GM12892 (cell line): ENCODE results near the gene LYPD8. TPM values are rescaled to one million over a fixed set of nuclear protein-coding genes. Genes with fewer than 3 reads are reported as not detected.
"Not testable (repeated sequence)": the region's sequence is repeated elsewhere in the genome, so short reads cannot be mapped to it uniquely, and the experiment has no call there.

Source experiments
- DNase-seq: peaks from one replicate; pipeline ENCODE4 v3.0.0; 2011; ENCODE audit not compliant: insufficient read length
- FAIRE-seq: peaks from 2 replicates; lab custom pipeline; 2011; peaks lifted over from hg19 to GRCh38; lab: Jason Lieb, UNC
- POLR2A ChIP-seq: IDR thresholded peaks from 2 replicates; pipeline ENCODE4 v1.6.1; 2011; ENCODE audit warnings: low read depth, low read length, control low read depth
- POLR2AphosphoS5 ChIP-seq: IDR thresholded peaks from 2 replicates; pipeline ENCODE4 v1.6.1; 2011; ENCODE audit warnings: low read depth, low read length, control low read depth
- TAF1 ChIP-seq: IDR thresholded peaks from 2 replicates; pipeline ENCODE4 v1.6.1; 2011; ENCODE audit warnings: low read depth, mild to moderate bottlenecking, control low read depth, low read length, borderline replicate concordance
- polyA plus RNA-seq: library from polyadenylated mRNA; unstranded; fragments of >200 nt; gene quantifications from one replicate; pipeline ENCODE4 v1.2.1, GENCODE V29; 2012; ENCODE audit warnings: missing spikeins, inconsistent platforms; ENCODE audit not compliant: missing spikeins

LYPD8 gene
- polyA plus RNA-seq = not detected

- no peak for FAIRE-seq
- DNase-seq = no peak
- TF ChIP-seq POLR2A (no peak), TAF1 (no peak), POLR2AphosphoS5 (no peak)
These were observed at the start of gene LYPD8 for GRCh38 chr1:248755517-248755916. Gene LYPD8 (minus strand): TSS chr1:248755759. CDS start chr1:248751081, 4,678 bp downstream.

GRCh38 chr1:248804771-248805681, 49.5 kb upstream of the LYPD8 start:
- peak; percentile 74 for FAIRE-seq
- DNase-seq = peak; percentile 48
- TF ChIP-seq TAF1 (no peak), POLR2AphosphoS5 (peak; percentile 55), POLR2A (no peak; the same call in 1 of the 2 replicates)

GRCh38 chr1:248803501-248803900, 47.9 kb upstream of the LYPD8 start:
- FAIRE-seq = not testable (repeated sequence)

GRCh38 chr1:248802454-248802853, 46.9 kb upstream of the LYPD8 start:
- DNase-seq (no peak), FAIRE-seq (no peak)
- no peak for TF ChIP-seq POLR2AphosphoS5
- no peak for TF ChIP-seq POLR2A
- TF ChIP-seq TAF1 = no peak

More at GRCh38 chr1:248803501-248803900, 47.9 kb upstream of the LYPD8 start:
- not testable (repeated sequence) for DNase-seq

GRCh38 chr1:248800459-248800858, 44.9 kb upstream of the LYPD8 start:
- TF ChIP-seq TAF1 (no peak), POLR2A (no peak), POLR2AphosphoS5 (no peak)
- DNase-seq (no peak), FAIRE-seq (no peak)

GRCh38 chr1:248798791-248799190, 43.2 kb upstream of the LYPD8 start:
- no peak for TF ChIP-seq POLR2A
- no peak for TF ChIP-seq TAF1
- TF ChIP-seq POLR2AphosphoS5 = no peak
- FAIRE-seq (no peak), DNase-seq (no peak)

GRCh38 chr1:248794663-248795062, 39.1 kb upstream of the LYPD8 start:
- not testable (repeated sequence) for DNase-seq, FAIRE-seq

GRCh38 chr1:248793592-248793991, 38.0 kb upstream of the LYPD8 start:
- FAIRE-seq (no peak), DNase-seq (no peak)
- TF ChIP-seq POLR2A = no peak
- no peak for TF ChIP-seq POLR2AphosphoS5
- no peak for TF ChIP-seq TAF1

- DNase-seq (no peak), FAIRE-seq (no peak)
These were observed 36.8 kb upstream of the LYPD8 start for GRCh38 chr1:248792342-248792741.

GRCh38 chr1:248791010-248791409, 35.5 kb upstream of the LYPD8 start:
- no peak for FAIRE-seq
- DNase-seq = no peak
- TF ChIP-seq POLR2A (no peak), TAF1 (no peak), POLR2AphosphoS5 (no peak)

More at GRCh38 chr1:248792342-248792741, 36.8 kb upstream of the LYPD8 start:
- TF ChIP-seq POLR2A (no peak), POLR2AphosphoS5 (no peak), TAF1 (no peak)

GRCh38 chr1:248790456-248790855, 34.9 kb upstream of the LYPD8 start:
- DNase-seq (no peak), FAIRE-seq (no peak)
- TF ChIP-seq TAF1 = no peak
- no peak for TF ChIP-seq POLR2AphosphoS5

GRCh38 chr1:248789337-248789736, 33.8 kb upstream of the LYPD8 start:
- FAIRE-seq, DNase-seq: not testable (repeated sequence)

- no peak for DNase-seq
- no peak for FAIRE-seq
- TF ChIP-seq TAF1 = no peak
- no peak for TF ChIP-seq POLR2AphosphoS5
- no peak for TF ChIP-seq POLR2A
These were observed 32.8 kb upstream of the LYPD8 start for GRCh38 chr1:248788327-248788726.
